GM12891 (cell line): Measurements from ENCODE around the gene RUNX2.

Experiments used
- DNase-seq: peaks from one replicate; pipeline ENCODE4 v3.0.0; 2011; ENCODE audit warnings: low spot score; ENCODE audit not compliant: insufficient read length
- FAIRE-seq: peaks from 2 replicates; lab custom pipeline; 2011; peaks lifted over from hg19 to GRCh38; lab: Jason Lieb, UNC
- PAX5 ChIP-seq: IDR thresholded peaks from 2 replicates; pipeline ENCODE4 v1.6.1; 2011; ENCODE audit warnings: low read length, moderate library complexity, mild to moderate bottlenecking; ENCODE audit not compliant: insufficient read depth, severe bottlenecking
- POLR2A ChIP-seq: IDR thresholded peaks from 2 replicates; pipeline ENCODE4 v1.6.1; 2011; ENCODE audit warnings: low read depth, low read length, control low read depth
- POLR2AphosphoS5 ChIP-seq: IDR thresholded peaks from 2 replicates; pipeline ENCODE4 v1.6.1; 2011; ENCODE audit warnings: low read depth, low read length, control low read depth
- POU2F2 ChIP-seq: IDR thresholded peaks from 2 replicates; pipeline ENCODE4 v1.6.1; 2011; ENCODE audit warnings: low read depth, mild to moderate bottlenecking, control low read depth, low read length, moderate library complexity
- SPI1 ChIP-seq: IDR thresholded peaks from 2 replicates; pipeline ENCODE4 v1.6.1; 2011; ENCODE audit warnings: low read depth, low read length, control low read depth
- TAF1 ChIP-seq: IDR thresholded peaks from 2 replicates; pipeline ENCODE4 v1.6.1; 2011; ENCODE audit warnings: low read depth, low read length, control low read depth

The RUNX2 gene

DNA sequence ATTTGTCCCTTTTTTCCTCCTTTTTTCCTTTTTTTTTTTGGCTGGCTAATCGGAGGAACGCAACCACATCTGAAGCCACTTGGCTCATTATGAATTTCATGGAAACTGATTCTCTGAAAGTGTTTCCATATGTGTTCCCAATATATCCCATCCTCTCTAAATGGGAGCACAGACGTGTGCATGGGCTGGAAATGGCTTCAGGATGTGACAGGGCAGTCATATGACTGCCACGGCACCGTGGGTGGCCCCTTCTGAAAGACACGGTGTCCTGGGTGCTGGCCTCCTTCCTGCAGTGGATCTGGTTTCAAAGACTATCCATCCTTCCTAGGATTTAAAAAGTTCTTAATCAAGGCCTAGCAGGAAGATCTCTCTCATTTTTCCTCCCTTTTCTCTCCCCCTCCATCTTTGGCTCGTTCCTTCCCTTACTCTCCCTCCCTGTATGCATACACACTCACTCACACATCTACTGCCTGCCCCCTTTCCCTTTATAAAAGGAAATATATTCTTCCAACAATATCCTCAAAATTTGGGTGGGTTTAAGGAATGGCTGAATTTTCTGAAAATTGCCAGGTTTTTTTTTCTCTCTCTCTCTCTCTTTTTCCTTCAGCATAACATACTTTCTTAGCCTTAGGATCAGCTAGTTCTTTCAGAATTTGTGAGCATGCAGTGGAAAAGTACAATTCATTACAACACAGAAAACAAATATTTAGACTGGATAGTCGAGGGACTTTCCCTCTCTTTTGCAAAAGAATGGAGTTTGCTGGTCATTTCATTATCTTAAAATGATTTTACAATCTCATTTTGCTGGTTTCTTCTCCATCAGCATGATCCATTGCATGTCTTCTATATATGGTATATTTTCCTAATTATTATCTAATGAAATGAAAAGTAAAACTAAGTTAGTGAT is 210.8 kb downstream of the RUNX2 start:
- no peak for TF ChIP-seq SPI1
- no peak for TF ChIP-seq TAF1
- no peak for TF ChIP-seq POLR2AphosphoS5
- TF ChIP-seq POU2F2: no peak
- no peak for TF ChIP-seq PAX5
- TF ChIP-seq POLR2A: no peak
- DNase-seq (no peak), FAIRE-seq (no peak)

DNA sequence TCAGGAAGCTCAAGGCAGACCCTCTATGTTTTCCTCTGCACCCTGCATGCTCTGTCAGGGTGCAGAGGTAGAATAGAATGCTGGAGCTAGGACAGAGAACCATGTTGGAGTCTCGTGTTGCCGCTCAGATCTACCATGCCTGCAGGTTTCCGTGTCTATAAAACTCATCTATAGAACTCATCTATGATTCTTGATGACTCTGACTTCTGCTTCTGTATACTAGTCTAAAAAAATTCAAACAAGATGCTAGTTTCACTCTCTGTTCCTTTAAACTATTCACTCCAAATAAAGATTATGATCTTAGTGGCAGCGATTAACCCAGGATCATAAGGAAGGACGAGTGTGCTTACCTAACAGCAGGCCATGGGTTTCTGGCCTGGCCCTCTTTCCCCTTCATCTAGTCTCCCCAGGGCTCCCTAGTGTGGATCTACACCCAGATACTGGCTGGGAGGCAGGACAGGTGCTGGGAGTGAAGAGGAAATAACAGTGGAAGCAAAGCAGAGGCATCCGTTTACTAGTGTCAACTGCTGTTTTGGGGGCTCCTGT is 212.3 kb downstream of the RUNX2 start:
- no peak for TF ChIP-seq POLR2AphosphoS5
- TF ChIP-seq SPI1: no peak
- TF ChIP-seq PAX5: no peak
- TF ChIP-seq POU2F2: no peak
- TF ChIP-seq TAF1: no peak
- no peak for TF ChIP-seq POLR2A
- FAIRE-seq: no peak
- no peak for DNase-seq

DNA sequence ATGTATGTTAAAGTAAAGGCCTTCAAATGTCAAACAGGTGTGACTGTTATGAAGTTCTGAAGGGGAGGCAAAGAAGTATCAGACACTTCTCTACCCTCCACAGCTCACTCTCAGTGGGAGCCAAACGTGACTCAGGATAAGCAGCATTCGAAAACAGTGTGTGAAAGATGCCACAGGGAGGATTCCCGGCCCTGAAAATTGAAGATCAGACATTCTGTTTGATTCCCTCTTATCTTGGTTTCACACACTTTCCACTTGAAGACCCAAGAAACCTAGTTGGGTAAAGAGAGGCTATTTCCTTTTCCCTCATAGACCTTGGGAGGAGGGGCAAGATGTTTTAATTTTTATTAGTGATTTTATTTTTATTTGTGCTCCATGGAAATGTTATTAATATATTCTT is 213.8 kb downstream of the RUNX2 start:
- DNase-seq (no peak), FAIRE-seq (no peak)

DNA sequence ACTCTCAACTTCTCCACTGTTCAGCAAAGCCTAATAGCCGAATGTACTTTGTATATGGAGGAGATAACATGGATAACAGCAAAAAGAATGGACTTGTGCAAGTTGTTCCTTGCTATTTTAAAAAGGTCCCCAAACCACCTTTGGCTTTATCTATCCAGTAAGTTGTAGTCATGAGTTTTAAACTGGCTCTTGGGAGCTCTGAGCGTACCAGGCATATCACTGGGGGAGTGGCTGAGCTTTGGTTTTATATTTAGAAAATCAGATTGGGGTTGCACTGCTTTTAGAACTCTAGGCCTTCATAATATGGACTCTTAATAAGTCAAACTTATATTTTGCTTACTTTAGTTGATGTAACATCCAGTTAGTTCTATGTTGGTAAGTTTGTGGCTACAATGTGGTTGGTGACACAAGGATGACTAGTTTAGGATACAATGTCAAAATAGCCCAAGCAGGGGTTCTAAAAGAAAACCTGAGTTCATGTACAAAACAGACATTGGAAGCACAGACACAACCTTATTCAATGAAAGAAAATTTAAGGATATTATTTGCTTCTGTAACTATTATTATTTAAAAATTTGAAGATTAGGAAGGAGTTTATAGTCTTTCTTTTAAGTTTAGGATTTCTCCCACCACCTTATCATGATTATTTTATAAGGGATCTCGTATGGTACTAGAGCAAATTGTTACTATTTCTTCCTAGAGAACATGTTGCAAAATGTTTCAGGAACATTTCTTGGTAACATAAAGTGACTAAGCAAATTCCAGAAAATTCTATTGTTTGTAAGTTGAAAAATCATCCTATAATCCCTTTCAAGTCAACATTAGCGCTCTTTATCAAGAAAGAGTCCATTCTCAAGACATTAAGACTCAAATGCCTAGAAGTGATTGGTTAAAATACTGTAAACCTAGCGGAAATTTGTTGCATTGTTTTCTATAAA is 215.4 kb downstream of the RUNX2 start:
- no peak for FAIRE-seq
- no peak for TF ChIP-seq TAF1
- no peak for TF ChIP-seq POU2F2
- TF ChIP-seq SPI1: no peak
- no peak for TF ChIP-seq PAX5
- no peak for TF ChIP-seq POLR2A
- no peak for TF ChIP-seq POLR2AphosphoS5
- DNase-seq: no peak

More for the DNA sequence above, 213.8 kb downstream of the RUNX2 start:
- TF ChIP-seq POLR2A (no peak), POLR2AphosphoS5 (no peak), SPI1 (no peak), PAX5 (no peak), POU2F2 (no peak), TAF1 (no peak)

- no peak for FAIRE-seq
- DNase-seq: no peak
- TF ChIP-seq POU2F2: no peak
- no peak for TF ChIP-seq TAF1
- TF ChIP-seq SPI1: no peak
- no peak for TF ChIP-seq POLR2AphosphoS5
- TF ChIP-seq POLR2A: no peak
- TF ChIP-seq PAX5: no peak
Observed at GRCh38 chr6:45545416-45545815, 217.3 kb downstream of the RUNX2 start.

GRCh38 chr6:45548657-45549515 is 220.8 kb downstream of the RUNX2 start:
- DNase-seq (no peak), FAIRE-seq (no peak)
- TF ChIP-seq PAX5 (no peak), TAF1 (no peak), SPI1 (no peak), POU2F2 (peak; percentile 94)

GRCh38 chr6:45552536-45552935 is 224.4 kb downstream of the RUNX2 start:
- DNase-seq: no peak
- no peak for TF ChIP-seq TAF1
- no peak for TF ChIP-seq POLR2A
- no peak for TF ChIP-seq POLR2AphosphoS5
- no peak for TF ChIP-seq PAX5
- FAIRE-seq: no peak

GRCh38 chr6:45553730-45554344 is 225.7 kb downstream of the RUNX2 start:
- FAIRE-seq: peak; percentile 82
- TF ChIP-seq POLR2AphosphoS5: no peak
- DNase-seq: no peak

DNA sequence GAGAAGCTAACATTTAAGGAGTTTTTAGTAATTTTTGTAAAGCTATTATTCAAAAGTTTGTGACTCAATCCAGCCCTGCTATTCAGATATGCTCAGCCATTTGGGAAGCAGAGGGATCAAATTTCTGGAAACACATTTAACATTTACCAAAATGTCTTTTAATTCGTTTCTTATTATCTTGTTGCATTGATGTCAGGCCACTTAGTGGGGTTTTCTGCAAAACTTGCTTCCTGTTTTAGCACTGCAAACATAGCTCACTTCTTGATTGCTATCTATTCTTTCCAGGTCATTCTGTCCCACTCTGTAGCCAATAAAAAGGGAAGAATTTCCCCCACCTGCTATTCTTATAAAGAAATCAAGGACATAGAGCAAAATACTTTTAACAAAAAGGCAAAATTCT is 226.5 kb downstream of the RUNX2 start:
- no peak for FAIRE-seq
- DNase-seq: no peak
- TF ChIP-seq POLR2AphosphoS5 (no peak), TAF1 (no peak), POLR2A (no peak), PAX5 (no peak), POU2F2 (no peak), SPI1 (no peak)
